Globus pallidus (tissue), 1 donor: Measurements from ENCODE around the gene MAGEA6.
"Not testable (repeated sequence)": the region's sequence is repeated elsewhere in the genome, so short reads cannot be mapped to it uniquely, and the experiment has no call there.

ENCODE experiments used
- DNase-seq: peaks from one replicate; pipeline ENCODE4 v3.0.0-alpha.2; 2015; ENCODE audit warnings: low spot score

MAGEA6 gene

DNA sequence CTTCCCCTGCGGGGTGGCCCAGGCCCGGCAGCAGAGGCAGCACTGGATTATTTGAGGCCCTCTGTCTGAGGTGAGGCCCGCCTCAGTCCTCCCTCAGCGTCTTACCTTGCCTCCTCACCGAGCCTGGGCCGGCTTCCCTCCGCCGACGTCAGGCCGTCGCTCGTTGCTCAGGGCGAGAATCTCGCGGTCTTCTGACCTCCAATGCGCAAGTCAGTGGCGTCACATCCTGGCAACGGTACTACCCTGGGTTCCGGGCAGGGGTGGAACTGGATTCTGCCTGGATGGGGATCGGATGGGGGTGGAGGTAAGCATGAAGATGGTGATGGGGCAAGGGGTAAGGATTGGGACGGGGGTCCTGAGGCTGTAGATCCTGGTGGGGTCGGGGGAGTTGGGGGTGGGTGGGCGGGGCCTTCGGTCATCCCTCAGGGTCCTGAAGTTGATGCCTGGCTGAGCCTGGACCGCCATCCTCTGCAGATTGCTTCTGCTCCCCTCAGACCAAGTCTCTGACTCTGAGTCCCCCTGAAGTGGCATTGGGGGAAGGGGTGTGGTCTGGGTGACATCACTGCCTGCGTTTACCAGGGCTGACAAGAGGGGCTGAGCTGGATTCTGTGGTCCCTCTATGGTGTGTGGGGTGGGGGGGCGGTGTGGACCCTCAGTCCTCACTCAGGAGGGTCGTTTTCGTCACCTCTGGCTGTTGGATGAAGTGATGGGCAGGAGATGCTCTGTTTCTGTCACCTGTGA, at the start of gene MAGEA6:
MAGEA6 (minus strand) TSS at position 141 of the 741 bp plus-strand sequence. CDS start 2,039 bp downstream, outside the sequence.
- DNase-seq = not testable (repeated sequence)

DNA sequence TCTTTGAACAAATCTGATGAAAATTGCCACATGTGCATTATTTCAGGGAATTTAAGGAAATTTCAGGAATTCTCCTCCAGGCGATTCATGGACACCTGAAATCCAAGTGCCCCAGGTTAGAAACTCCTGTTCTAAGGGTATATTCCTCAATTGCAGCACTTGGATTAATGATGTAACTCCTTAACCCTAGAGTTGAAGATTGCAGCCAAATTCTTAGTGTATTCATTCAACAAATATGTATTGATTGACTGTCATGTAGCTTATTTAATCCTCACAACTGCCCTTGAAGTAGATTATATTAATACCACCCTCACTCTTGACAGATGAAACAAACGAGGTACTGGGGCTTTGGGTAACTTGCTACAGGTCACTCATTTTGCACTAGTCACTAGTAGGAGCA, 49.8 kb upstream of the MAGEA6 start:
- no peak for DNase-seq

- no peak for DNase-seq
Measured at GRCh38 chrX:152818356-152818755, 48.9 kb upstream of the MAGEA6 start.

- DNase-seq = peak; percentile 38
Measured at GRCh38 chrX:152817078-152817764, 47.7 kb upstream of the MAGEA6 start.

GRCh38 chrX:152814048-152814447, 44.6 kb upstream of the MAGEA6 start:
- no peak for DNase-seq

DNA sequence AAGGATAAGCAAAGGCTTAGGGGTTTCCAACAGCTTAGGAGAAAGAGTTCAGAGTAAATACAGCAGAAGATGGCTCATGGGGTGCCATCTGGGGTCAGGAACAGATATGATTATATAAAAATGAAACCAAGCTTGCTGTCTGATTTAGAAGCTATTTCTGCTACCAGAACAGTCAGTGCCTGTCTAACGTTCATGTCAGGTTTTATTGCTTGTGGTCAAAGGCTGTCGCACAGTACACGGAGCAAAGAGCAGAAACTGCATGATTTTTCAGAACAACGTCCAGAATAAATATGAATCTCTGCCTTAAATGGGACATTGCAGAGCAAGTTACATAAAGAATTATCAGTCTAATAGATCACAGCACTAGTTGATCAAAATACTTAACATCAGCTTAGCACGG, 43.7 kb upstream of the MAGEA6 start:
- DNase-seq = no peak

DNA sequence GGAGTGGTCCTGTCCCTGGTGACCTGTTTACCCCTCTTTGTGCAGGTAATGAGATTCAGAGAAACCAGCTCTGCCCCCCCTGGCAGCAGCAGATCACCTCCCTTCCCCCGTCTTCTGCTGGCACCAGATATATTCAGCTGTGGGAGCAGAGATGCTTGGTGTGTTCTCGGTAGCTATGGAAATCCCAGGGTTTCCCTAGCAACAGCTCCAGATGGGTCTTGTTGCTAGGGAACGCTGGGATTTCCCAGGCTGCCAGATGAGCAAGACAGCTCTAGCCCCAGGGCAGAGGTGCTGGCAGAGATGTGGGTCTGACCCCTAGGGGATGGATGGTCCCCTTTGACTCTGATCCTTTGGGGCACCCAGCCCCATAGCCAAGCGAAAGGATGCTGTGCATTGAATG, 40.9 kb upstream of the MAGEA6 start:
- no peak for DNase-seq

GRCh38 chrX:152806035-152806434, 36.5 kb upstream of the MAGEA6 start:
- DNase-seq = no peak

- DNase-seq = no peak
Measured at GRCh38 chrX:152798945-152799344, 29.5 kb upstream of the MAGEA6 start.

DNA sequence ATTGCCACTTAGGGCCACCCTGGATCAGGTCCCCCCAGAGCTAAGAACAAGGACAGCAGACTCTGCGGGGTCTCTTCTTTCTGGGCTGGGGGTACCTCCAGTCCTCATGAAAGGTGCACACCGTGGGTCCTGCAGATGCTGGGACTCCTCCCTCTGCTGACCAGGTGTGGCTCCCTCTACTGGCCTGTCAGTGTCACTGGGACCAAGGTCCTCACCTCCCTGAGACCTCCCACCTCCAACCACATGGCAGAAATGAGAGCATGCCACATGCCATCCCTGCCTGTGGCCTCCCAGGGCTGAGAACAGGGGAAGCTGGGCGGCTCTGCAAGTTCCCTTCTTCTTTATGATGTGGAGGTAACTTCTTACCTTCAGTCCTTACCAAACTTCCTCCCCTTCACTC, 17.6 kb upstream of the MAGEA6 start:
- DNase-seq = not testable (repeated sequence)

GRCh38 chrX:152766562-152766961, 2.9 kb downstream of the MAGEA6 start:
- DNase-seq = not testable (repeated sequence)

GRCh38 chrX:152761582-152761981, 7.9 kb downstream of the MAGEA6 start:
- DNase-seq = not testable (repeated sequence)

DNA sequence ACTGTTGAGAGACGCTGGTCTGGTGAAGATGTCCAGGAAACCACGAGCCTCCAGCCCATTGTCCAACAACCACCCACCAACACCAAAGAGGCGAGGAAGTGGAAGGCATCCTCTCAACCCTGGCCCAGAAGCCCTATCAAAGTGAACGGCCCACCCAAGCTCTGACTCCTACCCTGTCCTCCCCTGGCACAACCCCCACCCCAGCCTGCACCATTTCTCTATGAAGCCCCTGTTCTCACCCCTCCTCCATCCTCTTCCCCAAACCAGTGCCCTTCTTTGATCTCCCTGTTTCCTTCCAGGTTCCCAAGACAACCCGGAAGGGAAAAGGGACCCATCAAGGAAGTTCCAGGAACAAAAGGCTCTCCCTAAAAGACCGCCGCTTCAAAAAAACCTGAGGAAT, 9.9 kb downstream of the MAGEA6 start:
- not testable (repeated sequence) for DNase-seq

- DNase-seq = not testable (repeated sequence)
Measured at GRCh38 chrX:152758918-152759317, 10.6 kb downstream of the MAGEA6 start, which contains the start of gene CSAG3. TSS of gene CSAG3 (plus strand) at chrX:152759218.

- not testable (repeated sequence) for DNase-seq
Measured at GRCh38 chrX:152754871-152755270, 14.6 kb downstream of the MAGEA6 start.

GRCh38 chrX:152753686-152754650, 15.5 kb downstream of the MAGEA6 start, which contains the start of gene MAGEA2:
TSS of gene MAGEA2 (minus strand) at chrX:152753842. CDS start at chrX:152751363, 2,479 bp downstream.
- not testable (repeated sequence) for DNase-seq

- no peak for DNase-seq
Measured at GRCh38 chrX:152738560-152738959, 30.9 kb downstream of the MAGEA6 start.

DNA sequence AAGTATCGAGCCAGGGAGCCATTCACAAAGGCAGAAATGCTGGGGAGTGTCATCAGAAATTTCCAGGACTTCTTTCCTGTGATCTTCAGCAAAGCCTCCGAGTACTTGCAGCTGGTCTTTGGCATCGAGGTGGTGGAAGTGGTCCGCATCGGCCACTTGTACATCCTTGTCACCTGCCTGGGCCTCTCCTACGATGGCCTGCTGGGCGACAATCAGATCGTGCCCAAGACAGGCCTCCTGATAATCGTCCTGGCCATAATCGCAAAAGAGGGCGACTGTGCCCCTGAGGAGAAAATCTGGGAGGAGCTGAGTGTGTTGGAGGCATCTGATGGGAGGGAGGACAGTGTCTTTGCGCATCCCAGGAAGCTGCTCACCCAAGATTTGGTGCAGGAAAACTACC, 33.0 kb downstream of the MAGEA6 start:
- not testable (repeated sequence) for DNase-seq

DNA sequence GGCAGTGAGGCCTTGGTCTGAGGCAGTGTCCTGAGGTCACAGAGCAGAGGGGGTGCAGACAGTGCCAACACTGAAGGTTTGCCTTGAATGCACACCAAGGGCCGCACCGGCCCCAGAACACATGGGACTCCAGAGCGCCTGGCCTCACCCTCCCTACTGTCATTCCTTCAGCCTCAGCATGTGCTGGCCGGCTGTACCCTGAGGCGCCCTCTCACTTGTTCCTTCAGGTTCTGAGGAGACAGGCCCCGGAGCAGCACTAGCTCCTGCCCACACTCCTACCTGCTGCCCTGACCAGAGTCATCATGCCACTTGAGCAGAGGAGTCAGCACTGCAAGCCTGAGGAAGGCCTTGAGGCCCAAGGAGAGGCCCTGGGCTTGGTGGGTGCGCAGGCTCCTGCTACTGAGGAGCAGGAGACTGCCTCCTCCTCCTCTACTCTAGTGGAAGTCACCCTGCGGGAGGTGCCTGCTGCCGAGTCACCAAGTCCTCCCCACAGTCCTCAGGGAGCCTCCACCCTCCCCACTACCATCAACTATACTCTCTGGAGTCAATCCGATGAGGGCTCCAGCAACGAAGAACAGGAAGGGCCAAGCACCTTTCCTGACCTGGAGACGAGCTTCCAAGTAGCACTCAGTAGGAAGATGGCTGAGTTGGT, 33.5 kb downstream of the MAGEA6 start:
- no peak for DNase-seq

GRCh38 chrX:152735101-152735500, 34.4 kb downstream of the MAGEA6 start:
- no peak for DNase-seq

GRCh38 chrX:152734143-152734858, 35.2 kb downstream of the MAGEA6 start:
- DNase-seq = not testable (repeated sequence)
